Right atrium auricular region (tissue), 2 donors: ENCODE data around the gene MPC1. TPM values are rescaled to one million over a fixed set of nuclear protein-coding genes. Genes with fewer than 3 reads are reported as not detected.
"Not testable (repeated sequence)": the region's sequence is repeated elsewhere in the genome, so short reads cannot be mapped to it uniquely, and the experiment has no call there.

Experiments
- DNase-seq: peaks from one replicate; pipeline ENCODE4 v3.0.0-alpha.2; 2019; ENCODE audit warnings: low spot score
- H3K27ac ChIP-seq, 2 donors: fragments of 200-600 bp; sonication (generic); 1 replicate in 1 of 2; 2 replicates in 1 of 2; pipeline ENCODE4 v1.5.1; 2016 to 2019
- H3K27me3 ChIP-seq, 2 donors: fragments of 200-600 bp; sonication (generic); one replicate each; pipeline versions ENCODE4 v1.5.1 to v1.6.0; 2017 to 2019
- H3K36me3 ChIP-seq: fragments of 200-600 bp; sonication (generic); one replicate; pipeline ENCODE4 v1.5.1; 2016
- H3K4me1 ChIP-seq, 2 donors: fragments of 200-600 bp; sonication (generic); one replicate each; pipeline versions ENCODE4 v1.5.1 to v1.6.0; 2017 to 2019
- H3K4me3 ChIP-seq, 2 donors: fragments of 200-600 bp; sonication (generic); 1 replicate in 1 of 2; 2 replicates in 1 of 2; pipeline ENCODE4 v1.5.1; 2017 to 2019; ENCODE audit warnings: mild to moderate bottlenecking in 1 of 2, moderate library complexity in 1 of 2
- H3K9me3 ChIP-seq, 2 donors: fragments of 200-600 bp; sonication (generic); one replicate each; pipeline ENCODE4 v1.5.1; 2019
- CTCF ChIP-seq, 2 donors: fragments of 200-600 bp; sonication (generic); IDR thresholded peaks; one replicate each; pipeline ENCODE4 v1.5.1; 2019; ENCODE audit warnings: antibody characterized with exemption in 2 of 2
- total RNA-seq, 2 donors: library from RNA; depleted of rRNA; stranded (reverse); fragments of >200 nt; gene quantifications; one replicate each; pipeline ENCODE4 v1.1.0, GENCODE V29; 2016

Gene MPC1
- total RNA-seq, 2 donors from 2014 or later = 250 to 616 TPM

GRCh38 chr6:166405386-166405785 is 22.6 kb upstream of the MPC1 start:
- H3K36me3 ChIP-seq = no peaks in the 10 kb centered on the region
- TF ChIP-seq CTCF (IDR thresholded peaks at IDR 0.05) = no peak
- H3K9me3 ChIP-seq = no peaks in the 10 kb centered on the region
- H3K4me3 ChIP-seq = no peak overlapping the region
- no peak overlapping the region for H3K27ac ChIP-seq
- DNase-seq = no peak
- no peaks in the 10 kb centered on the region for H3K4me1 ChIP-seq
- no peaks in the 10 kb centered on the region for H3K27me3 ChIP-seq

GRCh38 chr6:166402582-166403277 is 20.0 kb upstream of the MPC1 start:
- no peak for DNase-seq
- Histone ChIP-seq H3K27ac (no peak overlapping the region), H3K27me3 (no peaks in the 10 kb centered on the region), H3K4me1 (no peaks in the 10 kb centered on the region), H3K9me3 (no peaks in the 10 kb centered on the region), H3K36me3 (no peaks in the 10 kb centered on the region), H3K4me3 (no peak overlapping the region)
- TF ChIP-seq CTCF (IDR thresholded peaks at IDR 0.05) = no peak

- not testable (repeated sequence) for H3K4me3 ChIP-seq, H3K4me1 ChIP-seq
Measured at GRCh38 chr6:166400649-166401250, 18.0 kb upstream of the MPC1 start.

GRCh38 chr6:166400181-166400580 is 17.4 kb upstream of the MPC1 start:
- no peaks in the 10 kb centered on the region for H3K9me3 ChIP-seq
- no peak overlapping the region for H3K27ac ChIP-seq
- H3K36me3 ChIP-seq = no peaks in the 10 kb centered on the region
- no peaks in the 10 kb centered on the region for H3K4me1 ChIP-seq
- no peak for TF ChIP-seq CTCF (IDR thresholded peaks at IDR 0.05)
- H3K4me3 ChIP-seq = no peak overlapping the region
- no peak for DNase-seq
- H3K27me3 ChIP-seq = no peaks in the 10 kb centered on the region

More at GRCh38 chr6:166400649-166401250, 18.0 kb upstream of the MPC1 start:
- H3K27ac ChIP-seq, H3K27me3 ChIP-seq, H3K9me3 ChIP-seq, H3K36me3 ChIP-seq: not testable (repeated sequence)
- DNase-seq = peak; percentile 71
- peak; percentile 64 to 85 for TF ChIP-seq CTCF (IDR thresholded peaks at IDR 0.05)

- no peaks in the 10 kb centered on the region for H3K36me3 ChIP-seq
- no peak for DNase-seq
- H3K27me3 ChIP-seq = no peaks in the 10 kb centered on the region
- no peaks in the 10 kb centered on the region for H3K4me1 ChIP-seq
- H3K4me3 ChIP-seq = no peak overlapping the region
- no peak overlapping the region for H3K27ac ChIP-seq
- no peaks in the 10 kb centered on the region for H3K9me3 ChIP-seq
- TF ChIP-seq CTCF (IDR thresholded peaks at IDR 0.05) = no peak
Measured at GRCh38 chr6:166398348-166398747, 15.6 kb upstream of the MPC1 start.
